Left hindlimb (tissue), 1 donor: ENCODE data around the gene PTGES.
"Not testable (repeated sequence)": the region's sequence is repeated elsewhere in the genome, so short reads cannot be mapped to it uniquely, and the experiment has no call there.

Experiments used
- DNase-seq: peaks from one replicate; pipeline ENCODE4 v3.0.0-alpha.2; 2018

PTGES gene

GRCh38 chr9:129769669-129770068 is 16.8 kb upstream of the PTGES start:
- no peak for DNase-seq

GRCh38 chr9:129768486-129768885 is 15.6 kb upstream of the PTGES start:
- no peak for DNase-seq

GRCh38 chr9:129765764-129766317 is 13.0 kb upstream of the PTGES start:
- no peak for DNase-seq

- DNase-seq = no peak
These were observed 10.4 kb upstream of the PTGES start for GRCh38 chr9:129762985-129763926.

GRCh38 chr9:129762370-129762984 is 9.6 kb upstream of the PTGES start:
- not testable (repeated sequence) for DNase-seq

GRCh38 chr9:129761901-129762369 is 9.1 kb upstream of the PTGES start:
- DNase-seq = no peak

- no peak for DNase-seq
These were observed 8.6 kb upstream of the PTGES start for GRCh38 chr9:129761293-129761900.

- not testable (repeated sequence) for DNase-seq
These were observed 7.9 kb upstream of the PTGES start for GRCh38 chr9:129760784-129761183.

GRCh38 chr9:129759804-129760502 is 7.1 kb upstream of the PTGES start:
- no peak for DNase-seq

GRCh38 chr9:129759319-129759718 is 6.5 kb upstream of the PTGES start:
- DNase-seq = no peak

- DNase-seq = no peak
These were observed 4.2 kb upstream of the PTGES start for GRCh38 chr9:129757045-129757444.

- DNase-seq = no peak
These were observed 3.3 kb upstream of the PTGES start for GRCh38 chr9:129756191-129756590.

- DNase-seq = no peak
These were observed 2.3 kb upstream of the PTGES start for GRCh38 chr9:129755151-129755550.

- DNase-seq = no peak
These were observed 721 bp downstream of the PTGES start for GRCh38 chr9:129751841-129752801.

GRCh38 chr9:129750013-129750638 is 2.7 kb downstream of the PTGES start:
- no peak for DNase-seq

- DNase-seq = no peak
These were observed 3.3 kb downstream of the PTGES start for GRCh38 chr9:129749575-129749974.

GRCh38 chr9:129749052-129749451 is 3.8 kb downstream of the PTGES start:
- not testable (repeated sequence) for DNase-seq

- no peak for DNase-seq
These were observed 4.6 kb downstream of the PTGES start for GRCh38 chr9:129748249-129748648.

GRCh38 chr9:129746092-129746777 is 6.6 kb downstream of the PTGES start:
- no peak for DNase-seq

GRCh38 chr9:129745200-129745599 is 7.6 kb downstream of the PTGES start:
- DNase-seq = no peak
